ENCODE data around the gene PEAK1. TPM values are rescaled to one million over a fixed set of nuclear protein-coding genes. Genes with fewer than 3 reads are reported as not detected.

The PEAK1 gene
- total RNA-seq, 2 experiments from 2014 or later = 6.0 to 10.8 TPM

- H3K79me2 ChIP-seq (ENCODE audit: insufficient read depth, low read depth, low read length) = no peaks in the 10 kb centered on the region
- no peak overlapping the region for H3K4me2 ChIP-seq (ENCODE audit: low read length)
- POLR2A ChIA-PET = interaction anchor here (0.6 to 1.3 kb wide), 3 partner anchors 12 to 137 kb away, joined by 3 to 4 read pairs (median 3); no protein-coding TSS in a partner anchor
- DNase-seq (ENCODE audit: low spot score) = no peak
- H2AFZ ChIP-seq (ENCODE audit: low read length) = no peak overlapping the region
- TF ChIP-seq CTCF (conservative IDR thresholded peaks at IDR 0.05; ENCODE audit: low read length) (no peak), EZH2phosphoT487 (IDR thresholded peaks at IDR 0.05; ENCODE audit: borderline replicate concordance, low read depth, low read length) (no peak)
- intact Hi-C loops (cut with micrococcal nuclease; ENCODE audit: unreplicated experiment) = no loop called here
- CTCF ChIA-PET (ENCODE audit: unreplicated experiment) = no interaction called here
- no peaks in the 10 kb centered on the region for H3K36me3 ChIP-seq (ENCODE audit: insufficient read depth, low read length)
- no peaks in the 10 kb centered on the region for H3K9me2 ChIP-seq (ENCODE audit: insufficient read depth, low read length)
- no peak overlapping the region for H3K4me3 ChIP-seq (ENCODE audit: low read depth, low read length, poor library complexity, severe bottlenecking)
- H3K9me3 ChIP-seq (ENCODE audit: low read length) = no peaks in the 10 kb centered on the region
- BruUV-seq (replicated peaks) = no TSS peak
- no peak overlapping the region for H3K27ac ChIP-seq (ENCODE audit: low read depth, low read length, poor library complexity, severe bottlenecking)
- no peaks in the 10 kb centered on the region for H4K20me1 ChIP-seq (ENCODE audit: insufficient read depth, low read length)
- H3K4me1 ChIP-seq (ENCODE audit: insufficient read depth, low read length, poor library complexity, severe bottlenecking) = no peaks in the 10 kb centered on the region
These were observed 91.9 kb downstream of the PEAK1 start for GRCh38 chr15:77327844-77328529.

GRCh38 chr15:77327168-77327567, 92.7 kb downstream of the PEAK1 start:
- no peaks in the 10 kb centered on the region for H3K9me2 ChIP-seq (ENCODE audit: insufficient read depth, low read length)
- H3K9me3 ChIP-seq (ENCODE audit: low read length) = no peaks in the 10 kb centered on the region
- no peaks in the 10 kb centered on the region for H4K20me1 ChIP-seq (ENCODE audit: insufficient read depth, low read length)
- H3K4me1 ChIP-seq (ENCODE audit: insufficient read depth, low read length, poor library complexity, severe bottlenecking) = no peaks in the 10 kb centered on the region
- no peak overlapping the region for H3K4me3 ChIP-seq (ENCODE audit: low read depth, low read length, poor library complexity, severe bottlenecking)
- H3K27ac ChIP-seq (ENCODE audit: low read depth, low read length, poor library complexity, severe bottlenecking) = no peak overlapping the region
- TF ChIP-seq EZH2phosphoT487 (IDR thresholded peaks at IDR 0.05; ENCODE audit: borderline replicate concordance, low read depth, low read length) (no peak), CTCF (conservative IDR thresholded peaks at IDR 0.05; ENCODE audit: low read length) (no peak)
- BruUV-seq (replicated peaks) = no TSS peak
- CTCF ChIA-PET (ENCODE audit: unreplicated experiment) = no interaction called here
- no peaks in the 10 kb centered on the region for H3K36me3 ChIP-seq (ENCODE audit: insufficient read depth, low read length)
- POLR2A ChIA-PET = interaction anchor here (0.6 to 1.3 kb wide), 2 partner anchors 67 to 137 kb away, joined by 3 read pairs; no protein-coding TSS in a partner anchor
- intact Hi-C loops (cut with micrococcal nuclease; ENCODE audit: unreplicated experiment) = no loop called here
- no peaks in the 10 kb centered on the region for H3K79me2 ChIP-seq (ENCODE audit: insufficient read depth, low read depth, low read length)
- no peak overlapping the region for H2AFZ ChIP-seq (ENCODE audit: low read length)
- DNase-seq (ENCODE audit: low spot score) = no peak
- no peak overlapping the region for H3K4me2 ChIP-seq (ENCODE audit: low read length)

GRCh38 chr15:77326366-77326765, 93.5 kb downstream of the PEAK1 start:
- Histone ChIP-seq H3K4me3 (ENCODE audit: low read depth, low read length, poor library complexity, severe bottlenecking) (no peak overlapping the region), H3K9me2 (ENCODE audit: insufficient read depth, low read length) (no peaks in the 10 kb centered on the region), H3K4me2 (ENCODE audit: low read length) (no peak overlapping the region), H4K20me1 (ENCODE audit: insufficient read depth, low read length) (no peaks in the 10 kb centered on the region), H3K27ac (ENCODE audit: low read depth, low read length, poor library complexity, severe bottlenecking) (no peak overlapping the region), H3K79me2 (ENCODE audit: insufficient read depth, low read depth, low read length) (no peaks in the 10 kb centered on the region), H3K9me3 (ENCODE audit: low read length) (no peaks in the 10 kb centered on the region), H2AFZ (ENCODE audit: low read length) (no peak overlapping the region), H3K4me1 (ENCODE audit: insufficient read depth, low read length, poor library complexity, severe bottlenecking) (no peaks in the 10 kb centered on the region), H3K36me3 (ENCODE audit: insufficient read depth, low read length) (no peaks in the 10 kb centered on the region)
- no peak for TF ChIP-seq CTCF (conservative IDR thresholded peaks at IDR 0.05; ENCODE audit: low read length)
- no peak for TF ChIP-seq EZH2phosphoT487 (IDR thresholded peaks at IDR 0.05; ENCODE audit: borderline replicate concordance, low read depth, low read length)
- POLR2A ChIA-PET = interaction anchor here (0.7 kb wide), 1 partner anchor 11 kb away, joined by 5 read pairs; no protein-coding TSS in a partner anchor
- CTCF ChIA-PET (ENCODE audit: unreplicated experiment) = no interaction called here
- DNase-seq (ENCODE audit: low spot score) = no peak
- intact Hi-C loops (cut with micrococcal nuclease; ENCODE audit: unreplicated experiment) = no loop called here
- BruUV-seq (replicated peaks) = no TSS peak

All from OCI-LY7 (cell line).